K562 (cell line): ENCODE measurements around the gene GAS2L1. TPM values are rescaled to one million over a fixed set of nuclear protein-coding genes. Genes with fewer than 3 reads are reported as not detected.

Experiments used
- ATAC-seq: fragments of 200-7000 bp; cut with Tn5 transposase; 3 replicates; pipeline ENCODE4 v1.9.1; 2020; ENCODE audit warnings: moderate library complexity
- BruUV-seq: library from RNA; stranded (reverse); fragments of 400-500 nt; replicated peaks from 2 replicates; lab custom pipeline; 2021; lab: Mats Ljungman, UMichigan
- CTCF ChIA-PET: fragments of 300-600 bp; formaldehyde crosslinking; extraction: SDS; loops from one replicate; lab custom pipeline; 2021; ENCODE audit warnings: low intra/inter-chr PET ratio; lab: Yijun Ruan, JAX
- POLR2A ChIA-PET: fragments of 300-600, 350-650 bp; sonication (Branson Sonifier 250); formaldehyde crosslinking; extraction: SDS; loops from one replicate; lab custom pipeline; 2021; ENCODE audit warnings: antibody characterized with exemption, inconsistent platforms; lab: Yijun Ruan, JAX
- DNase-seq, 4 experiments: peaks; one replicate each; pipeline versions ENCODE4 v3.0.0 to v3.0.0-alpha.2; 2011 to 2018; ENCODE audit warnings: low spot score in 3 of 4, mixed read lengths in 3 of 4; ENCODE audit errors: extremely low read depth in 1 of 4
- FAIRE-seq: peaks from 2 replicates; lab custom pipeline; 2011; peaks lifted over from hg19 to GRCh38; lab: Jason Lieb, UNC
- H2AFZ ChIP-seq: 2 replicates; pipeline ENCODE4 v1.6.0; 2011; ENCODE audit warnings: low read depth, low read length, control low read depth, inconsistent platforms
- H3K27ac ChIP-seq: fragments of 200-600 bp; 3 replicates; pipeline ENCODE4 v1.8.0; 2011; ENCODE audit warnings: low read depth, mild to moderate bottlenecking, control low read depth, inconsistent platforms, low read length, moderate library complexity, mixed read lengths; ENCODE audit errors: extremely low read depth
- H3K27me3 ChIP-seq, 2 experiments: fragments of 300-600 bp in 1 of 2; 2 replicates in 1 of 2; 3 replicates in 1 of 2; pipeline versions ENCODE4 v1.6.0 to v1.8.0; 2011; ENCODE audit warnings: inconsistent platforms in 2 of 2, low read length in 2 of 2, mild to moderate bottlenecking in 1 of 2, mixed read lengths in 1 of 2, moderate library complexity in 1 of 2; ENCODE audit not compliant: control insufficient read depth in 2 of 2, insufficient read depth in 2 of 2
- H3K36me3 ChIP-seq: fragments of 300-600 bp; 3 replicates; pipeline ENCODE4 v1.8.0; 2011; ENCODE audit warnings: mild to moderate bottlenecking, low read length, inconsistent platforms; ENCODE audit not compliant: control insufficient read depth, insufficient read depth
- H3K4me1 ChIP-seq, 2 experiments: fragments of 200-600 bp in 1 of 2; replicated peaks in 1 of 2; 2 replicates in 1 of 2; 3 replicates in 1 of 2; pipeline versions ENCODE4 v1.5.1 to v1.8.0; 2011; ENCODE audit warnings: inconsistent platforms in 2 of 2, low read length in 2 of 2, mild to moderate bottlenecking in 1 of 2, mixed read lengths in 1 of 2, moderate library complexity in 1 of 2; ENCODE audit not compliant: control insufficient read depth in 2 of 2, insufficient read depth in 2 of 2
- H3K4me2 ChIP-seq: 2 replicates; pipeline ENCODE4 v1.6.1; 2011; ENCODE audit warnings: low read length, control low read depth, inconsistent platforms, mixed read lengths; ENCODE audit not compliant: insufficient read depth
- H3K4me3 ChIP-seq: fragments of 200-600 bp; sonication (generic), shearing (Covaris generic); 2 replicates; pipeline ENCODE4 v1.5.1; 2016; ENCODE audit warnings: control low read depth, inconsistent platforms
- H3K79me2 ChIP-seq: fragments of 200-600 bp; 3 replicates; pipeline ENCODE4 v1.8.0; 2011; ENCODE audit warnings: low read length, inconsistent platforms; ENCODE audit not compliant: control insufficient read depth, insufficient read depth
- H3K9ac ChIP-seq, 2 experiments: 2 replicates each; pipeline versions ENCODE4 v1.6.0 to v1.6.1; 2011; ENCODE audit warnings: low read depth in 2 of 2, low read length in 2 of 2, control low read depth in 1 of 2, inconsistent platforms in 1 of 2, mild to moderate bottlenecking in 1 of 2, mixed read lengths in 1 of 2; ENCODE audit not compliant: insufficient read depth in 1 of 2
- H3K9me1 ChIP-seq: one replicate; pipeline ENCODE4 v1.6.0; 2011; ENCODE audit warnings: inconsistent platforms, mild to moderate bottlenecking, low read length, moderate library complexity; ENCODE audit not compliant: control insufficient read depth, insufficient read depth
- H3K9me3 ChIP-seq: replicated peaks from 2 replicates; pipeline ENCODE4 v1.5.1; 2011; ENCODE audit warnings: low read depth, low read length, inconsistent platforms; ENCODE audit not compliant: control insufficient read depth, insufficient read depth
- H4K20me1 ChIP-seq: replicated peaks from 2 replicates; pipeline ENCODE4 v1.6.1; 2011; ENCODE audit warnings: low read length, inconsistent platforms, mixed read lengths; ENCODE audit not compliant: control insufficient read depth, insufficient read depth
- ADNP ChIP-seq: fragments of 200-800 bp; sonication (Bioruptor generic); IDR thresholded peaks from 2 replicates; pipeline ENCODE4 v1.6.1; 2016; ENCODE audit warnings: missing genetic modification characterization, missing compliant biosample characterization
- CBX2 ChIP-seq: fragments of 200-600 bp; sonication (generic); IDR thresholded peaks from one replicate; pipeline ENCODE4 v1.6.1; 2012; ENCODE audit warnings: mild to moderate bottlenecking, low read length, inconsistent platforms; ENCODE audit not compliant: insufficient read depth, poor library complexity, severe bottlenecking
- CEBPB ChIP-seq: fragments of 450-650 bp; IDR thresholded peaks from 2 replicates; pipeline ENCODE4 v1.6.1; 2016; ENCODE audit warnings: missing genetic modification characterization, missing compliant biosample characterization
- ESRRA ChIP-seq: fragments of 450-650 bp; IDR thresholded peaks from 2 replicates; pipeline ENCODE4 v1.6.1; 2014; ENCODE audit warnings: low read depth, mild to moderate bottlenecking, moderate library complexity, borderline replicate concordance
- HEY1 ChIP-seq: fragments of 250-450 bp; sonication (Bioruptor Pico); IDR thresholded peaks from 2 replicates; pipeline ENCODE4 v1.5.0; 2020; ENCODE audit warnings: mild to moderate bottlenecking, moderate library complexity, borderline replicate concordance
- IFI16 ChIP-seq: fragments of 250-450 bp; sonication (Bioruptor Pico); IDR thresholded peaks from 2 replicates; pipeline ENCODE4 v2.1.2; 2022; ENCODE audit warnings: mild to moderate bottlenecking, inconsistent platforms
- STAT5B ChIP-seq: fragments of 250-450 bp; sonication (Bioruptor Pico); IDR thresholded peaks from 2 replicates; pipeline ENCODE4 v1.8.0; 2021; ENCODE audit warnings: mild to moderate bottlenecking, inconsistent platforms
- TRIM24 ChIP-seq, 2 experiments: fragments of 450-650 bp; IDR thresholded peaks; 2 replicates each; pipeline ENCODE4 v1.6.1; 2016
- ZNF197 ChIP-seq: fragments of 200-800 bp; sonication (Bioruptor generic); IDR thresholded peaks from 2 replicates; pipeline ENCODE4 v1.6.1; 2016; ENCODE audit warnings: low read depth, missing genetic modification characterization, missing compliant biosample characterization
- ZNF232 ChIP-seq: sonication (generic); formaldehyde crosslinking; IDR thresholded peaks from 2 replicates; pipeline ENCODE4 v1.8.0; 2022; ENCODE audit warnings: mild to moderate bottlenecking, missing genetic modification reagents
- WGBS: fragments of 100-300 bp; shearing (Covaris generic); methylation state at CpG from one replicate; pipeline ENCODE4 v1.1.6; 2016; ENCODE audit warnings: low coverage, mixed read lengths; ENCODE audit not compliant: insufficient coverage; ENCODE audit errors: missing lambda C conversion rate; 5-methylcytosine and 5-hydroxymethylcytosine counted together
- in situ Hi-C: fragments of 300-500 bp; cut with MboI; formaldehyde crosslinking; loops from 4 replicates; pipeline ENCODE4 v1.15.0; 2018; ENCODE audit warnings: inconsistent platforms, mixed read lengths
- intact Hi-C: fragments of 100-400 bp; cut with micrococcal nuclease; formaldehyde crosslinking; loops from 2 replicates; pipeline ENCODE4 v1.14.2; 2022
- polyA plus RNA-seq, 8 experiments: library from polyadenylated mRNA; depleted of rRNA in 4 of 8; stranded (reverse) in 5 of 8; unstranded in 3 of 8; fragments of >200 nt; fragmentation: Nextera tagmentation in 2 of 8; fragmentation: Illumina TruSeq in 1 of 8; extraction: Ambion mirVana in 2 of 8; extraction: Trizol in 1 of 8; gene quantifications; 2 replicates each; pipeline versions ENCODE4 v1.2.1 to v1.2.3, GENCODE V29; 2011 to 2014; ENCODE audit warnings: inconsistent platforms in 1 of 8, missing spikeins in 1 of 8
- total RNA-seq, 7 experiments: library from RNA; depleted of rRNA in 6 of 7; stranded (reverse); fragments of >200 nt in 6 of 7; fragmentation: Illumina TruSeq in 2 of 7; extraction: Trizol in 2 of 7; gene quantifications; 2 replicates each; pipeline versions ENCODE4 v1.2.1 to v1.2.3, GENCODE V29; 2011 to 2021; ENCODE audit warnings: low replicate concordance in 1 of 7
- TF ChIP-seq, protein P1 (sequence below): IDR thresholded peaks from 2 replicates; pipeline ENCODE4 v1.6.1; 2011; ENCODE audit not compliant: insufficient read length; ENCODE audit errors: extremely low read depth
- TF ChIP-seq, protein P2 (sequence below): fragments of 250-450 bp; sonication (Bioruptor Pico); IDR thresholded peaks from 2 replicates; pipeline ENCODE4 v1.5.0; 2020; ENCODE audit warnings: mild to moderate bottlenecking, borderline replicate concordance
- TF ChIP-seq, protein P3 (sequence below): fragments of 450-650 bp; IDR thresholded peaks from 2 replicates; pipeline ENCODE4 v1.6.1; 2018; ENCODE audit not compliant: partially characterized antibody

The GAS2L1 gene
- total and polyA plus RNA-seq, 9 of the 15 experiments (the other 6 are each of a cell fraction or from before 2014, with no cell fraction given), result 0.56 to 19.7 (median 3.2) TPM

DNA sequence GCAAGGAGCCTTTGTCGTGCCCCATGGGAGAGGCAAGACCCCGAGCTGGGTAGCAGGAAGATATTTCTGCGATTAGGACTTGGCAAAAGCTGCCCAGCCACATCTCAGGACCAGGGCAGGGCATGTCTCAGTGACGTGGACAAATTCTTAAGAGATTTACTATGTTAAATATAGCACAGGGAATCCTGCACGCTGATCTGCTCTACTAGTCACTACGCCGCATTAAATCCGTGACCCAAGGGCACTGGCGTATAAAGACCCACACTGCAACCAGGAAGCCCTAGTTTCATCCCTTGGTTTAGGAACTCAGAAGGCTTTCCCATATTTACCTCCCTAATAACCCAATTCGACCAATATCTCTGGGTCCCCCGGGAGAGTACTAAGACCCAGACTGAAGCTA lies 46.8 kb downstream of the GAS2L1 start (continued):
- TF ChIP-seq, protein P1, sequence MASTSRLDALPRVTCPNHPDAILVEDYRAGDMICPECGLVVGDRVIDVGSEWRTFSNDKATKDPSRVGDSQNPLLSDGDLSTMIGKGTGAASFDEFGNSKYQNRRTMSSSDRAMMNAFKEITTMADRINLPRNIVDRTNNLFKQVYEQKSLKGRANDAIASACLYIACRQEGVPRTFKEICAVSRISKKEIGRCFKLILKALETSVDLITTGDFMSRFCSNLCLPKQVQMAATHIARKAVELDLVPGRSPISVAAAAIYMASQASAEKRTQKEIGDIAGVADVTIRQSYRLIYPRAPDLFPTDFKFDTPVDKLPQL, result no peak
- TF ChIP-seq TRIM24 (IDR thresholded peaks at IDR 0.05), result no peak
- TF ChIP-seq, protein P2, sequence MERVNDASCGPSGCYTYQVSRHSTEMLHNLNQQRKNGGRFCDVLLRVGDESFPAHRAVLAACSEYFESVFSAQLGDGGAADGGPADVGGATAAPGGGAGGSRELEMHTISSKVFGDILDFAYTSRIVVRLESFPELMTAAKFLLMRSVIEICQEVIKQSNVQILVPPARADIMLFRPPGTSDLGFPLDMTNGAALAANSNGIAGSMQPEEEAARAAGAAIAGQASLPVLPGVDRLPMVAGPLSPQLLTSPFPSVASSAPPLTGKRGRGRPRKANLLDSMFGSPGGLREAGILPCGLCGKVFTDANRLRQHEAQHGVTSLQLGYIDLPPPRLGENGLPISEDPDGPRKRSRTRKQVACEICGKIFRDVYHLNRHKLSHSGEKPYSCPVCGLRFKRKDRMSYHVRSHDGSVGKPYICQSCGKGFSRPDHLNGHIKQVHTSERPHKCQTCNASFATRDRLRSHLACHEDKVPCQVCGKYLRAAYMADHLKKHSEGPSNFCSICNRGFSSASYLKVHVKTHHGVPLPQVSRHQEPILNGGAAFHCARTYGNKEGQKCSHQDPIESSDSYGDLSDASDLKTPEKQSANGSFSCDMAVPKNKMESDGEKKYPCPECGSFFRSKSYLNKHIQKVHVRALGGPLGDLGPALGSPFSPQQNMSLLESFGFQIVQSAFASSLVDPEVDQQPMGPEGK, result no peak
- no peak for TF ChIP-seq ESRRA
- TF ChIP-seq ZNF197 (CRISPR knock-in tag), result no peak

DNA sequence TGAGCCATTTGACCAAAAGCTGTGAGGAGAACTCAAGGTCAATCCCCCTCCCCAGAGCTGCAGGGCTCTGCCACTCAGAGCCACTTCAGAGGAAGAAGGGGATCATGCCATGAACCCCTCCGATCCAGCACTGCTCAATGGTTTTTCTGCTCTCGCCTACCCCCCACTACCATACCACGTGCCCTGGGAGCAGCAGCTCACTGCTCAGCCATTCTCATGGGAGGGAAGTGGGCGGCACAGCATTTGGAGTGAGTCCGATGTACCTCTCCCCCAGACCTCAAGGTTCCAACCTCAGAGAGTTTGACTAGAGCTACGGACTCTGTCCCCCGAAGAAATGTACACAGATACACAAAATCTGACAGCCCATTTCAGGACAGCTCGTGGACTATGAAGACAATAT lies 47.4 kb downstream of the GAS2L1 start:
- 98% methylated on average over 6 of the region's 8 CpGs for WGBS
- no peak overlapping the region for H3K9ac ChIP-seq
- DNase-seq, result no peak
- H2AFZ ChIP-seq, result no peak overlapping the region
- intact Hi-C loops (no loop called here), in situ Hi-C loops (no loop called here)
- H3K4me1 ChIP-seq, result no peaks in the 10 kb centered on the region
- no peak overlapping the region for H3K4me2 ChIP-seq
- peaks cover 84% of the 10 kb centered on the region; the same call in 2 of the 3 replicates for H3K36me3 ChIP-seq
- no TSS peak for BruUV-seq
- no peak overlapping the region for H3K4me3 ChIP-seq
- ChIA-PET CTCF (no interaction called here), POLR2A (interaction anchor here (1.4 to 1.5 kb wide), 2 partner anchors 8 to 10 kb away, joined by 3 to 6 read pairs; no protein-coding TSS in a partner anchor)
- no peaks in the 10 kb centered on the region for H3K9me3 ChIP-seq
- ATAC-seq, result no peak
- TF ChIP-seq CBX2 (no peak), STAT5B (CRISPR knock-in tag) (no peak), ZNF232 (no peak), IFI16 (CRISPR knock-in tag) (no peak), HEY1 (no peak), ADNP (tag) (no peak), CEBPB (tag) (no peak)
- TF ChIP-seq, protein P3, sequence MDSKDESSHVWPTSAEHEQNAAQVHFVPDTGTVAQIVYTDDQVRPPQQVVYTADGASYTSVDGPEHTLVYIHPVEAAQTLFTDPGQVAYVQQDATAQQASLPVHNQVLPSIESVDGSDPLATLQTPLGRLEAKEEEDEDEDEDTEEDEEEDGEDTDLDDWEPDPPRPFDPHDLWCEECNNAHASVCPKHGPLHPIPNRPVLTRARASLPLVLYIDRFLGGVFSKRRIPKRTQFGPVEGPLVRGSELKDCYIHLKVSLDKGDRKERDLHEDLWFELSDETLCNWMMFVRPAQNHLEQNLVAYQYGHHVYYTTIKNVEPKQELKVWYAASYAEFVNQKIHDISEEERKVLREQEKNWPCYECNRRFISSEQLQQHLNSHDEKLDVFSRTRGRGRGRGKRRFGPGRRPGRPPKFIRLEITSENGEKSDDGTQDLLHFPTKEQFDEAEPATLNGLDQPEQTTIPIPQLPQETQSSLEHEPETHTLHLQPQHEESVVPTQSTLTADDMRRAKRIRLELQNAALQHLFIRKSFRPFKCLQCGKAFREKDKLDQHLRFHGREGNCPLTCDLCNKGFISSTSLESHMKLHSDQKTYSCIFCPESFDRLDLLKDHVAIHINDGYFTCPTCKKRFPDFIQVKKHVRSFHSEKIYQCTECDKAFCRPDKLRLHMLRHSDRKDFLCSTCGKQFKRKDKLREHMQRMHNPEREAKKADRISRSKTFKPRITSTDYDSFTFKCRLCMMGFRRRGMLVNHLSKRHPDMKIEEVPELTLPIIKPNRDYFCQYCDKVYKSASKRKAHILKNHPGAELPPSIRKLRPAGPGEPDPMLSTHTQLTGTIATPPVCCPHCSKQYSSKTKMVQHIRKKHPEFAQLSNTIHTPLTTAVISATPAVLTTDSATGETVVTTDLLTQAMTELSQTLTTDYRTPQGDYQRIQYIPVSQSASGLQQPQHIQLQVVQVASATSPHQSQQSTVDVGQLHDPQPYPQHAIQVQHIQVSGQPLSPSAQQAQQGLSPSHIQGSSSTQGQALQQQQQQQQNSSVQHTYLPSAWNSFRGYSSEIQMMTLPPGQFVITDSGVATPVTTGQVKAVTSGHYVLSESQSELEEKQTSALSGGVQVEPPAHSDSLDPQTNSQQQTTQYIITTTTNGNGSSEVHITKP, result no peak
- H3K9me1 ChIP-seq, result no peaks in the 10 kb centered on the region
- FAIRE-seq, result no peak
- H3K27ac ChIP-seq, result no peak overlapping the region
- H4K20me1 ChIP-seq, result no peaks in the 10 kb centered on the region
- H3K27me3 ChIP-seq, result no peaks in the 10 kb centered on the region
- H3K79me2 ChIP-seq, result no peaks in the 10 kb centered on the region
